Cardiac muscle cell (in vitro differentiated cells and primary cell): ENCODE measurements around the gene ELF4. TPM values are rescaled to one million over a fixed set of nuclear protein-coding genes. Genes with fewer than 3 reads are reported as not detected.
A peak's percentile ranks its signal among the peaks of the same experiment; 100 is the strongest.

Source experiments
- DNase-seq, 2 donors: peaks; one replicate each; pipeline versions ENCODE4 v3.0.0 to v3.0.0-alpha.2; 2010 to 2017; ENCODE audit warnings: low read depth in 1 of 2, low spot score in 1 of 2
- H3K27ac ChIP-seq: fragments of 200-600 bp; sonication (generic); 2 replicates; pipeline ENCODE4 v1.5.1; 2016
- H3K27me3 ChIP-seq: fragments of 200-600 bp; sonication (generic); 2 replicates; pipeline ENCODE4 v1.6.0; 2016; ENCODE audit warnings: control low read depth
- H3K36me3 ChIP-seq: fragments of 200-600 bp; sonication (generic); 2 replicates; pipeline ENCODE4 v1.5.1; 2016; ENCODE audit warnings: control low read depth
- H3K4me1 ChIP-seq: fragments of 200-600 bp; sonication (generic); 2 replicates; pipeline ENCODE4 v1.8.1; 2017; ENCODE audit warnings: low read depth, mild to moderate bottlenecking, mixed run types
- H3K4me3 ChIP-seq: fragments of 200-600 bp; sonication (generic); 2 replicates; pipeline ENCODE4 v1.5.1; 2016; ENCODE audit warnings: mild to moderate bottlenecking
- H3K9me3 ChIP-seq: fragments of 200-600 bp; sonication (generic); 2 replicates; pipeline ENCODE4 v1.5.1; 2017; ENCODE audit warnings: low read depth, mild to moderate bottlenecking, control low read depth
- CTCF ChIP-seq: IDR thresholded peaks from 2 replicates; pipeline ENCODE4 v1.5.1; 2012; ENCODE audit warnings: low read depth, mild to moderate bottlenecking, low read length
- polyA plus RNA-seq: library from polyadenylated mRNA; unstranded; fragments of >200 nt; fragmentation: Nextera tagmentation; extraction: Ambion mirVana; gene quantifications from 2 replicates; pipeline ENCODE4 v1.2.1, GENCODE V29; 2016
- total RNA-seq: library from RNA; depleted of rRNA; stranded (reverse); fragments of >200 nt; gene quantifications from 2 replicates; pipeline ENCODE4 v1.2.3, GENCODE V29; 2016

Gene ELF4
- total and polyA plus RNA-seq, 2 experiments from 2014 or later, result 0.88 to 1.8 TPM

- Histone ChIP-seq H3K27me3 (no peaks in the 10 kb centered on the region), H3K4me1 (peaks cover under 1% of the 10 kb centered on the region), H3K27ac (no peak overlapping the region), H3K9me3 (no peaks in the 10 kb centered on the region), H3K4me3 (no peak overlapping the region), H3K36me3 (peaks cover 9% of the 10 kb centered on the region)
- no peak for DNase-seq
- no peak for TF ChIP-seq CTCF
Observed at GRCh38 chrX:130145123-130145522, 34.8 kb upstream of the ELF4 start.

DNA sequence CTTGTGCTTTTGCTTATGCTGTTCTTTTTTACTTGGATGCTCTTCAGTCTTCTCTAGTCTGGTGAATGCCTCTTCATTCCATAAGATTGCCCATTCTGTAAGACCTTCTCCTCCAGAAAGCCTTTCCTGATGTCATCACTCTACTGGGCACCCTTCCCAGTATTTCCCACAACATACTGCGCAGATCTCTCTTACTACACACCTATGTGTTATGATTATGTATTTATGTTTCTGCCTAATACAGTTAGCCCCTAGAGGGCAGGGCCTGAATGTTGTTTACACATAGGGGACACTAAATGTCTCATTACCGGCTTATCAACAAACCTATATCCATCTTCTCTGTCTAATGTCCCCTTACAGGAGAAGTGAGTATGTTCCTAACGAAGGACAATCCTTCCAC is 34.2 kb upstream of the ELF4 start:
- no peak overlapping the region for H3K27ac ChIP-seq
- H3K36me3 ChIP-seq, result peaks cover 9% of the 10 kb centered on the region
- peaks cover 6% of the 10 kb centered on the region for H3K4me1 ChIP-seq
- peak in 1 of 2 donors; percentile 82 for DNase-seq
- no peaks in the 10 kb centered on the region for H3K27me3 ChIP-seq
- peak; percentile 28 for TF ChIP-seq CTCF
- no peaks in the 10 kb centered on the region for H3K9me3 ChIP-seq
- no peak overlapping the region for H3K4me3 ChIP-seq

GRCh38 chrX:130139474-130140201 is 29.3 kb upstream of the ELF4 start:
- peak overlapping the region; percentile 68 for H3K27ac ChIP-seq
- no peak for TF ChIP-seq CTCF
- peak; percentile 8 to 30 for DNase-seq
- H3K36me3 ChIP-seq, result peaks cover 3% of the 10 kb centered on the region
- H3K27me3 ChIP-seq, result no peaks in the 10 kb centered on the region
- no peak overlapping the region for H3K4me3 ChIP-seq
- H3K4me1 ChIP-seq, result peaks cover 10% of the 10 kb centered on the region
- H3K9me3 ChIP-seq, result no peaks in the 10 kb centered on the region

GRCh38 chrX:130136961-130137360 is 26.7 kb upstream of the ELF4 start:
- H3K4me3 ChIP-seq, result no peak overlapping the region

GRCh38 chrX:130136496-130136895 is 26.2 kb upstream of the ELF4 start:
- H3K27me3 ChIP-seq, result no peaks in the 10 kb centered on the region
- H3K27ac ChIP-seq, result no peak overlapping the region
- peaks cover 4% of the 10 kb centered on the region for H3K36me3 ChIP-seq
- TF ChIP-seq CTCF, result no peak
- no peaks in the 10 kb centered on the region for H3K9me3 ChIP-seq
- H3K4me1 ChIP-seq, result peaks cover 10% of the 10 kb centered on the region
- H3K4me3 ChIP-seq, result no peak overlapping the region
- DNase-seq, result no peak

More at GRCh38 chrX:130136961-130137360, 26.7 kb upstream of the ELF4 start:
- peaks cover 10% of the 10 kb centered on the region for H3K4me1 ChIP-seq
- H3K36me3 ChIP-seq, result peaks cover 3% of the 10 kb centered on the region
- no peak for DNase-seq
- no peak for TF ChIP-seq CTCF
- no peaks in the 10 kb centered on the region for H3K9me3 ChIP-seq
- H3K27me3 ChIP-seq, result no peaks in the 10 kb centered on the region
- no peak overlapping the region for H3K27ac ChIP-seq
